Gastroesophageal sphincter (tissue), 3 donors: ENCODE results near the gene BCDIN3D.

Experiments used
- CTCF ChIP-seq, 4 experiments: fragments of 200-600 bp in 2 of 4; fragments of 450-650 bp in 2 of 4; sonication (generic) in 1 of 4; IDR thresholded peaks; one replicate each; pipeline ENCODE4 v1.5.1; 2017 to 2019; ENCODE audit warnings: antibody characterized with exemption in 4 of 4, mild to moderate bottlenecking in 2 of 4, moderate library complexity in 2 of 4
- POLR2A ChIP-seq, 2 donors: fragments of 450-650 bp; IDR thresholded peaks; one replicate each; pipeline ENCODE4 v1.6.1; 2017; ENCODE audit warnings: antibody characterized with exemption in 2 of 2, mild to moderate bottlenecking in 2 of 2, moderate library complexity in 1 of 2

GRCh38 chr12:49787672-49788071 lies 55.2 kb downstream of the BCDIN3D start:
- TF ChIP-seq CTCF (IDR thresholded peaks at IDR 0.05) (no peak), POLR2A (IDR thresholded peaks at IDR 0.05) (no peak)
